ENCODE data around the gene COL9A3.

Gene COL9A3

DNA sequence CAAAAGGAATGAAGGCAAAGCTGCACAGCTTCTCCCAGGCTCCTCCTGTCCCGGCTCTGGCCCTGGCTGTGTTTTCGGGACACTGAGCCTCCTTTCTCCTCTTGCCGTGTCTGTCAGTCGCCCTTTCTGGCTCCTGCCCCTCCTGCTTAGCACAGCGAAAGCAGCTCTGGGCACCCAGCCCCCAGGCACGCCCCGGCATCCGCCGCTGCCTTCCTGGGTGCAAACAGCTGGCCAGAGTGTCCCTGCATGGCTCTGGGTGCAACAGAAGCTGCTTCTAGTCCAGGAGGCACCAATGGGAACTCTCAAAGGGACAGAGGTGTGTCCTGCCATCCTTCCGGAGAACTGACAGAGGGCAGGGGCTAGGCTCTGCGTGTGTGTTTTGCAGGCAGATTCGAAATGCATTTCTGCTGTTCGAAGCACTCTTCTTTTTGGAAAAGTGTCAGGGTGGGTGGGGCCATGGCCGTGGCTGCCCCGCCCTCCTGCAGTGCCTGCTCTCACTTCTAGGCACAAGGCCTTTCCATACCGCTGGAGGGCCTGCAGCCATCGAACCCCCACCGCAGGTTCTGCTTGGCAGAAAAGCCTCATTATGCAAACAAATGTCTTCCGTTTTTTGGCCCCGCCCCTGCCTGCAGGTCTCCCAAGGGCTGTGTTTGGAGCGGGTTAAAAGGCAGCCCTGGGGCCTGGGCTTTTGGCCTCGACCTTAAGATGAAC lies 15.5 kb downstream of the COL9A3 start:
- no peak for FAIRE-seq
- no peak for DNase-seq (ENCODE audit: insufficient read length, low spot score)
- no peak for TF ChIP-seq POLR2A (IDR thresholded peaks at IDR 0.05; ENCODE audit: low read depth, low read length)

DNA sequence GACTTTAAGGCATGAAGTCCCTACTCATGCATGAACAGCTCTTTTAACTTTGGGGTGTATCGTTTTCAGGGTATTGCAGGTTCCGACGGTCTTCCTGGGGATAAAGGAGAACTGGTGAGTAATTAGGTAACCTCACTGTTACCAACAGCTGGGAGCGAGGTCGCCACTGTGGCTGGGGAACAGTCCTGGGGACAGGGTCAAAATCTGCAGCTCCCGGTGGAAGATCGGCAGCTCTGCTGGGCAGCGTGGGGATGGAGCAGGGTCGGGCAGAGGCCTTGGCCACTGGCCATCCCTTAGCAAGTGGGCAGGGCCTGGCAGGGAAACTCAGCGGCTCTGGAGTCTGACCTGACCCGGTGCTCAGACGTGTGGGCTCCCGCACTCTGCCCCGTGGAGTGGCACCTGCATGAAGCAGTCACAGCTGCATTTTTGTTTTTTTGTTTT lies 16.1 kb downstream of the COL9A3 start:
- DNase-seq (ENCODE audit: insufficient read length, low spot score) (no peak), FAIRE-seq (no peak)
- TF ChIP-seq POLR2A (IDR thresholded peaks at IDR 0.05; ENCODE audit: low read depth, low read length): no peak

DNA sequence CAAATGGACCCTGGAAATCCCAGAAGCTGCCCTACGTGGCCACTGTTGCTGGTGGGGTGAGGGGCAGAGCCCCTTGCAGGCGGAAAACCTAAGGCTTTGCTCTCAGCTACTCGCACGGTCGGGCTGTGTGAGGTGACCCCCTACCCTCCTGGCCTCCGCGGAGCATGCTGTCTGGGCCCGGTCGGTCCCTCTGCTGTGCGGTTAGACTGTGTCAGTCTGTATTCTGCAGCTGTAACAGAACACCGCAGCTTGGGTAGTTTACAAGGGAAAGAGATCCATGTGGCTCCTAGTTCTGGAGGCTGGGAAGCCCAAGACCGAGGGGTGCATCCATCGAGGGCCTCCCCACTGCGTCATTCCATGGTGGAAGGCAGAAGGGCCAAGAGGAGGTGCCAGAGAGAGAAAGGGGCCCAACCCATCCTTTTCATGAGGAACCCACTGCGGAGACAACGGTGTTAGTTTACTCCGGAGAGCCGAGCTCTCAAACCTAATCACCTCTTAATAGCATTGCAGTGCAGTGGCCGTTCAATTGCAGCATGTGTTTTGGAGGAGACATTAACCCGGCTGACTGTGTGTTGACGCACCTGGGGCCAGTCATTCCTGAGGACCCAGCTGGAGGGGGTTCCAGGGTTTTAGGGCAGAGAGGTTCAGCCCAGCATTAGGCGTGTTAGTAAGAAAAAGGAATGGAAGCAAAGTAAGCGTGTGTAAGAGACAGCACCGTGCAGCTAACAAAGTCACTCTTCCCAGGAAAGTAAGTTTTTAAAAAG lies 18.3 kb downstream of the COL9A3 start:
- DNase-seq (ENCODE audit: insufficient read length, low spot score): no peak
- no peak for TF ChIP-seq POLR2A (IDR thresholded peaks at IDR 0.05; ENCODE audit: low read depth, low read length)
- no peak for FAIRE-seq

DNA sequence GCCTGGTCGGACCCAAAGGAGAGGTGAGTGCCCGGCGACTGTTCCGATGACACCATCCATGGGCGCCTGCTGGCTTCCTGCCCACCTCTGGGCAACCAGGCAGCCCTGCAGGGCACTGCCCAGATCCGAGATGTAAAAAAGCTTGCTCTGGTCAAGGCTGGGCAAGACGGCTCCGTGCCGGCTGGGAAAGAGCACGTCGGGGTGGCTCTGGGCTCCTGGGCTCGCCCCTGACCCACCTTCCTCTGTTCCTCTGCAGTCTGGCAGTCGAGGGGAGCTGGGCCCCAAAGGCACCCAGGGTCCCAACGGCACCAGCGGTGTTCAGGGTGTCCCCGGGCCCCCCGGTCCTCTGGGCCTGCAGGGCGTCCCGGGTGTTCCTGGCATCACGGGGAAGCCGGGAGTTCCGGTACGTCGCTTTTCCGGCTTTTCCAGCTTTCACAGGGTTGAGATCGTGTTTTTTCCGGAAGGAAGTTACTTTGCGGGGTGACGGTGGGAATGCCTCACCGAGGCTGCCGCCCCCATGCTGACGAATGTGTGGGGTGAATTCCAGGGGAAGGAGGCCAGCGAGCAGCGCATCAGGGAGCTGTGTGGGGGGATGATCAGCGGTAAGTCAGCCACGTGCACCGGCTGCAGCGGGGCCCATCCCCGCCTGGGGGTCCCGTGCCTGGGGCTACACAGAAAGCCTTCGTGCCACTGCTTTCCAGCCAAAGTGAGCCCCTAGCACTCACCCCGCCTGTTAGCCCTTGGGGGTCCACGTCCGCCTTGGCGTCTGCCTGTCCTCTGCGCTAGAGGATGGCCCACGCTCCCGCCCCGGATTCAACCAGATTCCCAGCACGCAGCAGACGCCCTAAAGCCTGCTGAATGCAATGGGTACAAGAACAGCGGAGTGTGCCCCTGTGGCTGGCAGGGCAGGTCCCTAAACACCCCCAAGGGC lies 19.3 kb downstream of the COL9A3 start:
- FAIRE-seq (no peak), DNase-seq (ENCODE audit: insufficient read length, low spot score) (no peak)
- no peak for TF ChIP-seq POLR2A (IDR thresholded peaks at IDR 0.05; ENCODE audit: low read depth, low read length)

DNA sequence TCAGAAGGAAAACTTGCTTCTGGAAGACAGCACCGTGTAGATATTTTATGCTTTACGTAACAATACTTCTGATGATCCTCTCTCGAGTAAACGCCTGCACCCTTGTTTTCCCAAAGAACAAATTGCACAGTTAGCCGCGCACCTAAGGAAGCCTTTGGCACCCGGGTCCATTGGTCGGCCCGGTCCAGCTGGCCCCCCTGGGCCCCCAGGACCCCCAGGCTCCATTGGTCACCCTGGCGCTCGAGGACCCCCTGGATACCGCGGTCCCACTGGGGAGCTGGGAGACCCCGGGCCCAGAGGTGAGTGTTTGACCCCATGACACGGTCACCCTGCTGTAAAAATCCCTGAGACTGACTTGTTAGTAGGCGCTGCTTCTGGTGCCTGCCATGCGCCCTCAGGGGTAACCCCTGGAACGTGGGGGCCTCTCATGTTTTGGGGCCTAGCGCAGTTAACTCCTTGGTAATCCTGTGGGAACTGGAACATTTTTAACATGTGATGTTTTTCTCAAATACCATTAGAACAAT lies 20.2 kb downstream of the COL9A3 start:
- no peak for FAIRE-seq
- TF ChIP-seq POLR2A (IDR thresholded peaks at IDR 0.05; ENCODE audit: low read depth, low read length): no peak
- DNase-seq (ENCODE audit: insufficient read length, low spot score): no peak

DNA sequence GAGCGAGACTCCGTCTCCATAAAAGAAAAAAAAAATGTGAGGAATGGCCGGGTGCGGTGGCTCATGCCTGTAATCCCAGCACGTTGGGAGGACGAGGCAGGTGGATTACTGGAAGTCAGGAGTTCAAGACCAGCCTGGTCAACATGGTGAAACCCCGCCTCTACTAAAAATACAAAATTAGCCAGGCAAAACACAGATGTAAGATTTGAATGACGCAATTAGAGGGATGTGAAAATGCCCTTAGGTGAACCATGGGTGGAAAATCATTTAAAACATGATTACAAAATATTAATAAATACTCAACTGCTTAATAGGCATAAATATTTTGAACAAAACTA lies 20.9 kb downstream of the COL9A3 start:
- no peak for TF ChIP-seq POLR2A (IDR thresholded peaks at IDR 0.05; ENCODE audit: low read depth, low read length)
- DNase-seq (ENCODE audit: insufficient read length, low spot score): no peak
- FAIRE-seq: no peak

DNA sequence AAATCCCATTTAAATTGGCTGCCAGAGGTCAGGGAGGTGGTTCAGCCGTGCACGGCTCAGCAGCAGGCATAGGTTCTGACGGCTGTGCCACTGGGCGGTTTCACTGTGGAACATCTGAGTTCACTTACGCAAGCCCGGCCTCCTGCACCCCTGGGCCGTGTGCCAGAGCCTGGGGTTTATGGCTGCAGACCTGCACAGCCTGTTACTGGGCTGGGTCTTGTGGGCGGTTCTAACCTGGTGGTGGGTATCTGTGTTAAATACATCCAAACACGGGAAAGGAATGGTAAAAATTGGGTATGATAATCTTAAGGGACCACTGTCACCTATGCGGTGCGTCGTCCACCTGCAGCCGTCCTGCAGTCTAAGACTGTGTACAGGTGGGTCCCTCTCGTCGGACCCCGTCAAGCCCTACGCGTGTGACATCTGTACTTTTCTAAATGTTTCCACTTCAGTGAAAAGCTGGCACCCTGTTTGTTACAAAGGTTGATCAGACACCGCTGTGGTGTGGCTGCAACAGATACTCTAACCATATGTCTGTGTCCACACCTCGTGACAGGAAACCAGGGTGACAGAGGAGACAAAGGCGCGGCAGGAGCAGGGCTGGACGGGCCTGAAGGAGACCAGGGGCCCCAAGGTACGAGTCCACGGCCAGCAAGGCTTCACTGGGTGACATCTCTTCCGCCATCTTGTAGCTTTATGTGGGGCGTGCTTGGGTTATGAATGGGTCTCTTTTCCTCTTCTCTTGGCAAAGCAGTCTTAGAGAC lies 21.5 kb downstream of the COL9A3 start:
- DNase-seq (ENCODE audit: insufficient read length, low spot score) (no peak), FAIRE-seq (no peak)
- TF ChIP-seq POLR2A (IDR thresholded peaks at IDR 0.05; ENCODE audit: low read depth, low read length): no peak

DNA sequence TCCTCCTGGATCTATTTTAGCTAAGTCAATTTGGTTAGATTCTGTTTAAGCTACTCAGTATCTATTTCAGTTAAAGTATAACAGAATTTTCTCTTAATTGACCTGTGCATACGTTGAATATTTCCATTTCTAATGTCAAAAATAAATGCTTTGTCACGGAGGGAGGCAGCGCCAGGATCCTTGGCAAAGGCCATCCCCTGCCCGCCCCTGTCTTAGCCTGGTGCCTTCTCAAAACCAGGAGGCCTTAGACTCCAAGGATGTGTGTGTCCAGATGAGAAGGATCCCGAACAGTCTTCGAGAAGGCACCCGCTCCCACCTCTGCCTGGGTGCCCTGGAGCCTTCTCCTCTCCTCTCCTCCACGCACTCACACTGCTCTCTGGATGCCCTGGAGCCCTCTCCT lies 22.4 kb downstream of the COL9A3 start:
- DNase-seq (ENCODE audit: insufficient read length, low spot score): no peak
- FAIRE-seq: no peak
- no peak for TF ChIP-seq POLR2A (IDR thresholded peaks at IDR 0.05; ENCODE audit: low read depth, low read length)

DNA sequence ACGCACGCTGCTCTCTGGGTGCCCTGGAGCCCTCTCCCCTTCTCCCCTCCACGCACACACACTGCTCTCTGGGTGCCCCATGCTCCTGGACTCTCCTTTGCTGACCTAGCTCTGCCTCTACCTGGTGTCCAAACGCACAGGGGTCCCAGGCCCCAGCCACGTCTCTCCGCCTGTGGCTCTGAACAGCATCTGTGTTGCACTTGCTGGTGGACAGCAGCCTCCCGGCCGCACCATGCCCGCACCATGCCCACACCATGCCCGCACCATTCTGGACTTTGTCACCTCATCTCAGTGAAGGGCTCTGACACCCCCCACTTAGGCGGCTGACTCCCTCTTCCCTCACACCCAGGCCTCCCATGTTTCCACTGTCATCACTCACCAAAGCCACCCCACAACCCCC lies 23.0 kb downstream of the COL9A3 start:
- FAIRE-seq: no peak
- no peak for TF ChIP-seq POLR2A (IDR thresholded peaks at IDR 0.05; ENCODE audit: low read depth, low read length)
- DNase-seq (ENCODE audit: insufficient read length, low spot score): no peak

DNA sequence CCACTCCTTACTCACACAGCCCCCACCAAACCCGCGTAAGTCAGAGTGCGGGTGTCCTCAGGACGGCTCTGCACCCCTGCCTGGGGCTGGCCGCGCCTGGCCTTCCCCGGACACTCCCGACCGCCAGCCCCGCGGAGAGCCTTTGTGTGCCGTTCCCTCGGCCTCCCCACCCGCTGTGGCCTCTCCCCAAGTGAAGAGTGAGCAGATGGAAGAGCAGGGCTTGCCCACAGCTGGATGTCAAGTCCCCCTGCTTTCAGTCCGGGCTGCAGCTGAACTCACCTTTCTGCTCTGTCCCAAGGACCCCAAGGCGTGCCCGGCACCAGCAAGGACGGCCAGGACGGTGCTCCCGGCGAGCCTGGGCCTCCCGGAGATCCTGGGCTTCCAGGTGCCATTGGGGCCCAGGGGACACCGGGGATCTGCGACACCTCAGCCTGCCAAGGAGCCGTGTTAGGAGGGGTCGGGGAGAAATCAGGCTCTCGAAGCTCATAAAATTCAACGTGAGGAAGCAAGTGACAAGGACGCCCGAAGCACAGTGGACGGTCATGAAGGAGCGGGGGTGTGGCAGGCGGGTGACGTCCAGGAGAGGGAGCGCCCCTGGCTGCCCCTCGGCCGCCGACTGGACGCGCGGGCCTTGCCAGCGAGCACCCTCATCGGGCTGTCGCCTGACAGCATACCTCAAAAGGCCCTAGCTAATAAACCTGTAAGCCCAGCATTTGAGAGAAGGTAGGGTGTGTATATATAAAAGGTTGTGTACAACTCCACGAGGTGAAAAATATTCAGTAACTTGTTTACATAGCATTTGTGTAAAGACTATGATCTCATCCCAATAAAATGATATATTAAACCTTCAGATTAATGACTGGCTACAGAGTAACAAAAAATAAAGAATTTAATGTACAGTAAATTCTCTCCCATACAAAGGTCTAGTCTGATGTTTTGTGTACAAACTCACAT lies 23.7 kb downstream of the COL9A3 start:
- DNase-seq (ENCODE audit: insufficient read length, low spot score): no peak
- no peak for FAIRE-seq
- TF ChIP-seq POLR2A (IDR thresholded peaks at IDR 0.05; ENCODE audit: low read depth, low read length): no peak

DNA sequence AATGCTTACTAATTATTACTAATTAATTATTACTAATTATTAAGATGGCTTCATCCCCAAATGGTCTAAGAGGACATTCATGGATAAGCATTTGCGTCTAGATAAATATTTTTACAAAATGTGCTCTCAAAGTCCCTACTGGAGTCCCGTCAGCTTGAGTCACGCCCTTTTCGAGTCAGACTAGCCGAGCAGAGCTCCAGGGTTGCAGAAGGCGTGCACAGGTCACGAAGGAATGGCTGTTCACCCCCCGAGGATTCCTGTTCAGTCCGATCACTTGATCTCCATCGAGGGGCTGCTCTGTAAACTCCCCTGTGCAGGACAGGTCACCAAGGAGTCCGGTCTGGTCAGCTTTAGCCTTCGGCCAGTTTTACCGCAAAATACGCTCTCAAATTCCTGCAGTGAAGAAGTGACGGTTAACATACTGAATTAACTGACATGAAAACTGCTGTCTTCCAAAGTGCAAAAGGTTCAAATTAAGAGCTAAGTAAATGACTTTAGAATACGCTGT lies 24.9 kb downstream of the COL9A3 start:
- DNase-seq (ENCODE audit: insufficient read length, low spot score) (no peak), FAIRE-seq (no peak)
- TF ChIP-seq POLR2A (IDR thresholded peaks at IDR 0.05; ENCODE audit: low read depth, low read length): no peak

DNA sequence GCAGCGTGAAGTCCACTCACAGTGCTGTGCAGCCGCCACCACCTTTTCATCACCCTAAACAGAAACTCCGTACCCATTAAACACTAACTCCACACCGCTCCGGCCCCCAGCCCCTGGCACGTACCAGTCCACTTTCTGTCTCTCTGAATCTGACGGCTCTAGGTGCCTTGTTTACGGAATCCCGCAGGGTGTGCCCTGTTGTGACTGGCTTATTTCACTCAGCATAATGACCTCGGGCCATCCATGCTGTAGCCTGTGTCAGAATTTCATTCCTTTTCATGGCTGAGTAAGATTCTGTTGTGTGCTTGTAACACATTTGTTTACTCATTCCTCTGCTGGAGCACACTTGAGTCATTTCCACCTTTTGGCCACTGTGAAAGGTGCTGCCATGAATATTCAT lies 26.8 kb downstream of the COL9A3 start:
- DNase-seq (ENCODE audit: insufficient read length, low spot score) (no peak), FAIRE-seq (no peak)
- TF ChIP-seq POLR2A (IDR thresholded peaks at IDR 0.05; ENCODE audit: low read depth, low read length): no peak

All from H54 (cell line).